ENCODE results near the gene SUPT5H.

SUPT5H gene

GRCh38 chr19:39409208-39410016 lies 36.0 kb upstream of the SUPT5H start:
- peak; percentile 73 for DNase-seq (ENCODE audit: low read depth)

- no peak for DNase-seq (ENCODE audit: low read depth)
Observed at GRCh38 chr19:39410017-39410830, 35.2 kb upstream of the SUPT5H start.

- no peak for DNase-seq (ENCODE audit: low read depth)
Observed at GRCh38 chr19:39410831-39411080, 34.6 kb upstream of the SUPT5H start.

GRCh38 chr19:39411081-39411831 lies 34.1 kb upstream of the SUPT5H start:
- DNase-seq (ENCODE audit: low read depth) = no peak

- DNase-seq (ENCODE audit: low read depth) = peak; percentile 82
Observed at GRCh38 chr19:39411832-39412099, 33.6 kb upstream of the SUPT5H start.

- peak; percentile 96 for DNase-seq (ENCODE audit: low read depth)
Observed at GRCh38 chr19:39412100-39412866, 33.1 kb upstream of the SUPT5H start, which contains the start of gene PLEKHG2. PLEKHG2 (plus strand) TSS chr19:39412669; CDS start chr19:39414087, 1,418 bp downstream.

- DNase-seq (ENCODE audit: low read depth) = no peak
Observed at GRCh38 chr19:39412867-39413271, 32.5 kb upstream of the SUPT5H start.

- DNase-seq (ENCODE audit: low read depth) = no peak
Observed at GRCh38 chr19:39413272-39413910, 32.0 kb upstream of the SUPT5H start.

GRCh38 chr19:39413911-39414608 lies 31.3 kb upstream of the SUPT5H start:
- DNase-seq (ENCODE audit: low read depth) = no peak

- DNase-seq (ENCODE audit: low read depth) = no peak
Observed at GRCh38 chr19:39415111-39416046, 30.0 kb upstream of the SUPT5H start.

- DNase-seq (ENCODE audit: low read depth) = no peak
Observed at GRCh38 chr19:39416152-39417120, 28.9 kb upstream of the SUPT5H start.

- no peak for DNase-seq (ENCODE audit: low read depth)
Observed at GRCh38 chr19:39417463-39418181, 27.8 kb upstream of the SUPT5H start.

- DNase-seq (ENCODE audit: low read depth) = no peak
Observed at GRCh38 chr19:39419003-39419402, 26.4 kb upstream of the SUPT5H start.

- DNase-seq (ENCODE audit: low read depth) = no peak
Observed at GRCh38 chr19:39420769-39421168, 24.6 kb upstream of the SUPT5H start.

GRCh38 chr19:39422020-39422419 lies 23.4 kb upstream of the SUPT5H start:
- no peak for DNase-seq (ENCODE audit: low read depth)

GRCh38 chr19:39423258-39424086 lies 21.9 kb upstream of the SUPT5H start:
- DNase-seq (ENCODE audit: low read depth) = no peak

GRCh38 chr19:39424934-39425333 lies 20.4 kb upstream of the SUPT5H start:
- DNase-seq (ENCODE audit: low read depth) = no peak
